ENCODE measurements around the gene NUDT13. TPM values are rescaled to one million over a fixed set of nuclear protein-coding genes. Genes with fewer than 3 reads are reported as not detected.

The NUDT13 gene
- total and polyA plus RNA-seq, 8 donors, result 0.45 to 17.7 (median 1.7) TPM; not detected in 1

- Histone ChIP-seq H3K4me3 (no peak overlapping the region), H3K4me1 (peaks cover 0 to 12% (median 8%) of the 10 kb centered on the region in 4 donors), H3K27ac (peak overlapping the region in 3 of 5 donors; percentile 35 to 62 (median 61)), H3K36me3 (peaks cover 5 to 44% (median 41%) of the 10 kb centered on the region in 4 donors), H3K9me3 (no peaks in the 10 kb centered on the region), H3K27me3 (no peaks in the 10 kb centered on the region)
- intact Hi-C loops (cut with DNase I; ENCODE audit: low total_unique reads), result no loop called here
- WGBS, 5 donors, result 52 to 61% (median 57%) methylated on average over 5 of the region's 5 CpGs
- TF ChIP-seq POLR2AphosphoS5 (IDR thresholded peaks at IDR 0.05) (no peak), POLR2A (IDR thresholded peaks at IDR 0.05) (no peak), CTCF (IDR thresholded peaks at IDR 0.05) (no peak), EP300 (IDR thresholded peaks at IDR 0.05) (no peak)
- DNase-seq, result no peak
Observed at GRCh38 chr10:73117976-73118743, 7.9 kb downstream of the NUDT13 start.

GRCh38 chr10:73119457-73119856 lies 9.2 kb downstream of the NUDT13 start:
- Histone ChIP-seq H3K27me3 (no peaks in the 10 kb centered on the region), H3K36me3 (peaks cover 8 to 55% (median 54%) of the 10 kb centered on the region in 4 donors), H3K27ac (peak overlapping the region in 1 of 5 donors; percentile 61), H3K9me3 (no peaks in the 10 kb centered on the region), H3K4me3 (no peak overlapping the region), H3K4me1 (peaks cover 0 to 12% (median 8%) of the 10 kb centered on the region in 4 donors)
- TF ChIP-seq POLR2AphosphoS5 (IDR thresholded peaks at IDR 0.05) (no peak), POLR2A (IDR thresholded peaks at IDR 0.05) (no peak), EP300 (IDR thresholded peaks at IDR 0.05) (no peak), CTCF (IDR thresholded peaks at IDR 0.05) (no peak)
- intact Hi-C loops (cut with DNase I; ENCODE audit: low total_unique reads), result no loop called here
- 16 to 45% (median 27%) methylated on average over 1 of the region's 1 CpG for WGBS, 5 donors
- no peak for DNase-seq

- Histone ChIP-seq H3K36me3 (peaks cover 9 to 60% (median 54%) of the 10 kb centered on the region in 4 donors), H3K9me3 (no peaks in the 10 kb centered on the region), H3K4me1 (peaks cover 0 to 12% (median 8%) of the 10 kb centered on the region in 4 donors), H3K4me3 (no peak overlapping the region), H3K27me3 (no peaks in the 10 kb centered on the region), H3K27ac (no peak overlapping the region)
- DNase-seq, result no peak
- no peak for TF ChIP-seq POLR2AphosphoS5 (IDR thresholded peaks at IDR 0.05)
- TF ChIP-seq CTCF (IDR thresholded peaks at IDR 0.05), result no peak
- TF ChIP-seq POLR2A (IDR thresholded peaks at IDR 0.05), result no peak
- TF ChIP-seq EP300 (IDR thresholded peaks at IDR 0.05), result no peak
- WGBS, 5 donors, result 87 to 95% (median 88%) methylated on average over 4 of the region's 4 CpGs
- intact Hi-C loops (cut with DNase I; ENCODE audit: low total_unique reads), result no loop called here
Observed at GRCh38 chr10:73119952-73120351, 9.7 kb downstream of the NUDT13 start.

GRCh38 chr10:73126343-73126742 lies 16.1 kb downstream of the NUDT13 start:
- Histone ChIP-seq H3K4me1 (no peaks in the 10 kb centered on the region), H3K36me3 (peaks cover 39 to 98% (median 93%) of the 10 kb centered on the region in 4 donors), H3K9me3 (no peaks in the 10 kb centered on the region), H3K27me3 (no peaks in the 10 kb centered on the region), H3K4me3 (no peak overlapping the region), H3K27ac (no peak overlapping the region)
- 94 to 100% (median 98%) methylated on average over 2 of the region's 2 CpGs for WGBS, 5 donors
- TF ChIP-seq CTCF (IDR thresholded peaks at IDR 0.05), result no peak
- TF ChIP-seq POLR2A (IDR thresholded peaks at IDR 0.05), result no peak
- TF ChIP-seq EP300 (IDR thresholded peaks at IDR 0.05), result no peak
- no peak for TF ChIP-seq POLR2AphosphoS5 (IDR thresholded peaks at IDR 0.05)
- intact Hi-C loops (cut with DNase I; ENCODE audit: low total_unique reads), result no loop called here
- DNase-seq, result no peak
